ENCODE measurements around the gene PCNX1.

DNA sequence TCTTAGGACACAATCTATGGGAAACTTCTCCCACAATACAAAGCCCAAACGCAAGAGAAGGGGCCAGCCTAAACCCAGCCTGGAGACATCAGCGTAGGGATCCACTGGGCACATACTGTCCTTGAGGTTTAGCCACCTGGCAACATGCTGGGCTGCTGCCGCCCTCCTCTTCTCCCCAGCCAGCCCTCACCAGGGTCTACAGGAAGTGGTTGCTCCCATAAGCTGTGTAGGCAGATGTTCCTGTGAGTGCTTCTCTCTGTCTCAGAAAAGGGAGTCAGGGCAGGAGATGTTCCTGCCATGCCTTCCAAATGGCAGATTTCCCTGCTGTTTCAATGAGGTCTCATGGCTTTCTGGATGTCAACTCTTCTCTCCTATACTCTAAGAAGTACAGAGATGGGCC is 241.4 kb downstream of the PCNX1 start:
- TF ChIP-seq, protein P1, sequence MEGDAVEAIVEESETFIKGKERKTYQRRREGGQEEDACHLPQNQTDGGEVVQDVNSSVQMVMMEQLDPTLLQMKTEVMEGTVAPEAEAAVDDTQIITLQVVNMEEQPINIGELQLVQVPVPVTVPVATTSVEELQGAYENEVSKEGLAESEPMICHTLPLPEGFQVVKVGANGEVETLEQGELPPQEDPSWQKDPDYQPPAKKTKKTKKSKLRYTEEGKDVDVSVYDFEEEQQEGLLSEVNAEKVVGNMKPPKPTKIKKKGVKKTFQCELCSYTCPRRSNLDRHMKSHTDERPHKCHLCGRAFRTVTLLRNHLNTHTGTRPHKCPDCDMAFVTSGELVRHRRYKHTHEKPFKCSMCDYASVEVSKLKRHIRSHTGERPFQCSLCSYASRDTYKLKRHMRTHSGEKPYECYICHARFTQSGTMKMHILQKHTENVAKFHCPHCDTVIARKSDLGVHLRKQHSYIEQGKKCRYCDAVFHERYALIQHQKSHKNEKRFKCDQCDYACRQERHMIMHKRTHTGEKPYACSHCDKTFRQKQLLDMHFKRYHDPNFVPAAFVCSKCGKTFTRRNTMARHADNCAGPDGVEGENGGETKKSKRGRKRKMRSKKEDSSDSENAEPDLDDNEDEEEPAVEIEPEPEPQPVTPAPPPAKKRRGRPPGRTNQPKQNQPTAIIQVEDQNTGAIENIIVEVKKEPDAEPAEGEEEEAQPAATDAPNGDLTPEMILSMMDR (conservative IDR thresholded peaks at IDR 0.05 in 1 of 2, IDR thresholded peaks at IDR 0.05 in 1 of 2; ENCODE audit: low read depth in 1 of 2, low read length in 2 of 2): no peak
- TF ChIP-seq EZH2 (IDR thresholded peaks at IDR 0.05; ENCODE audit: low read length, missing control alignments): no peak
